K562 (cell line): Measurements from ENCODE around the gene BAD.

Source experiments
- MAFK ChIP-seq: IDR thresholded peaks from 2 replicates; pipeline ENCODE4 v1.6.1; 2011; ENCODE audit warnings: low read length, improper control_type of control experiment
- NFYB ChIP-seq: IDR thresholded peaks from 2 replicates; pipeline ENCODE4 v1.6.1; 2011; ENCODE audit warnings: mild to moderate bottlenecking, moderate library complexity; ENCODE audit not compliant: insufficient read length; ENCODE audit errors: extremely low read depth
- TAF15 ChIP-seq: fragments of 200-400 bp; formaldehyde crosslinking; IDR thresholded peaks from 2 replicates; pipeline ENCODE4 v1.6.1; 2017; ENCODE audit warnings: mild to moderate bottlenecking, low read depth, low read length, moderate library complexity
- ZNF780A ChIP-seq: fragments of 250-450 bp; sonication (Bioruptor Pico); IDR thresholded peaks from 2 replicates; pipeline ENCODE4 v1.5.0; 2021; ENCODE audit warnings: mild to moderate bottlenecking
- TF ChIP-seq, protein P1 (sequence below): fragments of 250-450 bp; sonication (Bioruptor Pico); IDR thresholded peaks from 2 replicates; pipeline ENCODE4 v1.8.0; 2022; ENCODE audit warnings: inconsistent platforms
- TF ChIP-seq, protein P2 (sequence below), 2 experiments: fragments of 450-650 bp; IDR thresholded peaks; 2 replicates each; pipeline ENCODE4 v1.6.1; 2018; ENCODE audit warnings: mild to moderate bottlenecking in 2 of 2, low read depth in 1 of 2; ENCODE audit not compliant: partially characterized antibody in 2 of 2

DNA sequence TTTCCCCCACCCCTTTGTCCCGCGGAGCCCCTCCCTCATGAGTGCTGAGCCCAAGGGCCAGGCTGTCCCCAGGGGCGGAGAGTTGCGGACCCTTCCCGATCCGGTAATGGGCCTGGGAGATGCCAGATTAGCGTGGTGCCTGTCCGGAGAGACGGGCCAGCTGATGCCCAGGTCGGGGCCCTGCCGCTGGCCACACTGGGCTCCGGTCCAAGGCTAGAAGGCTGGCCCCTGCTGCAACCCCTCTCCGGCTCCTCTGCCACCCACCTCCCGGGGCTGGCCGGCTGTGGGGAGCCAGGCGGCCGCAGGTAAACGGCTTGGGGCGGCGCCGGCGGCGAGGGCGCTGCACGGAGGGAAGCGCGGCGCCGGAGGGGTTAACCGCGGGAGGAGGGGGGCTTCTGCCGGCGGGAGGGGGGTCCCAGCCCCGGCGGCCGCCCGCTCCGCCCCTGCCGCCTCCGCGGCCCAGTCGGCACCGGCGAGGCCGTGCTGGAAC, 6.8 kb upstream of the BAD start, which contains the start of gene KCNK4:
- TF ChIP-seq TAF15 (no peak), NFYB (no peak), MAFK (no peak), ZNF780A (CRISPR knock-in tag) (no peak)
- TF ChIP-seq, protein P1, sequence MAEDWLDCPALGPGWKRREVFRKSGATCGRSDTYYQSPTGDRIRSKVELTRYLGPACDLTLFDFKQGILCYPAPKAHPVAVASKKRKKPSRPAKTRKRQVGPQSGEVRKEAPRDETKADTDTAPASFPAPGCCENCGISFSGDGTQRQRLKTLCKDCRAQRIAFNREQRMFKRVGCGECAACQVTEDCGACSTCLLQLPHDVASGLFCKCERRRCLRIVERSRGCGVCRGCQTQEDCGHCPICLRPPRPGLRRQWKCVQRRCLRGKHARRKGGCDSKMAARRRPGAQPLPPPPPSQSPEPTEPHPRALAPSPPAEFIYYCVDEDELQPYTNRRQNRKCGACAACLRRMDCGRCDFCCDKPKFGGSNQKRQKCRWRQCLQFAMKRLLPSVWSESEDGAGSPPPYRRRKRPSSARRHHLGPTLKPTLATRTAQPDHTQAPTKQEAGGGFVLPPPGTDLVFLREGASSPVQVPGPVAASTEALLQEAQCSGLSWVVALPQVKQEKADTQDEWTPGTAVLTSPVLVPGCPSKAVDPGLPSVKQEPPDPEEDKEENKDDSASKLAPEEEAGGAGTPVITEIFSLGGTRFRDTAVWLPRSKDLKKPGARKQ (CRISPR knock-in tag), result no peak
- TF ChIP-seq, protein P2, sequence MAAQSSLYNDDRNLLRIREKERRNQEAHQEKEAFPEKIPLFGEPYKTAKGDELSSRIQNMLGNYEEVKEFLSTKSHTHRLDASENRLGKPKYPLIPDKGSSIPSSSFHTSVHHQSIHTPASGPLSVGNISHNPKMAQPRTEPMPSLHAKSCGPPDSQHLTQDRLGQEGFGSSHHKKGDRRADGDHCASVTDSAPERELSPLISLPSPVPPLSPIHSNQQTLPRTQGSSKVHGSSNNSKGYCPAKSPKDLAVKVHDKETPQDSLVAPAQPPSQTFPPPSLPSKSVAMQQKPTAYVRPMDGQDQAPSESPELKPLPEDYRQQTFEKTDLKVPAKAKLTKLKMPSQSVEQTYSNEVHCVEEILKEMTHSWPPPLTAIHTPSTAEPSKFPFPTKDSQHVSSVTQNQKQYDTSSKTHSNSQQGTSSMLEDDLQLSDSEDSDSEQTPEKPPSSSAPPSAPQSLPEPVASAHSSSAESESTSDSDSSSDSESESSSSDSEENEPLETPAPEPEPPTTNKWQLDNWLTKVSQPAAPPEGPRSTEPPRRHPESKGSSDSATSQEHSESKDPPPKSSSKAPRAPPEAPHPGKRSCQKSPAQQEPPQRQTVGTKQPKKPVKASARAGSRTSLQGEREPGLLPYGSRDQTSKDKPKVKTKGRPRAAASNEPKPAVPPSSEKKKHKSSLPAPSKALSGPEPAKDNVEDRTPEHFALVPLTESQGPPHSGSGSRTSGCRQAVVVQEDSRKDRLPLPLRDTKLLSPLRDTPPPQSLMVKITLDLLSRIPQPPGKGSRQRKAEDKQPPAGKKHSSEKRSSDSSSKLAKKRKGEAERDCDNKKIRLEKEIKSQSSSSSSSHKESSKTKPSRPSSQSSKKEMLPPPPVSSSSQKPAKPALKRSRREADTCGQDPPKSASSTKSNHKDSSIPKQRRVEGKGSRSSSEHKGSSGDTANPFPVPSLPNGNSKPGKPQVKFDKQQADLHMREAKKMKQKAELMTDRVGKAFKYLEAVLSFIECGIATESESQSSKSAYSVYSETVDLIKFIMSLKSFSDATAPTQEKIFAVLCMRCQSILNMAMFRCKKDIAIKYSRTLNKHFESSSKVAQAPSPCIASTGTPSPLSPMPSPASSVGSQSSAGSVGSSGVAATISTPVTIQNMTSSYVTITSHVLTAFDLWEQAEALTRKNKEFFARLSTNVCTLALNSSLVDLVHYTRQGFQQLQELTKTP (IDR thresholded peaks at IDR 0.05; ENCODE audit: low read depth in 1 of 2, partially characterized antibody in 2 of 2), result no peak
